ENCODE data around the gene MTCL1. TPM values are rescaled to one million over a fixed set of nuclear protein-coding genes. Genes with fewer than 3 reads are reported as not detected.

MTCL1 gene
- total and polyA plus RNA-seq, 9 of the 15 experiments (the other 6 are each of a cell fraction or from before 2014, with no cell fraction given), result 0.21 to 7.4 (median 3.7) TPM

DNA sequence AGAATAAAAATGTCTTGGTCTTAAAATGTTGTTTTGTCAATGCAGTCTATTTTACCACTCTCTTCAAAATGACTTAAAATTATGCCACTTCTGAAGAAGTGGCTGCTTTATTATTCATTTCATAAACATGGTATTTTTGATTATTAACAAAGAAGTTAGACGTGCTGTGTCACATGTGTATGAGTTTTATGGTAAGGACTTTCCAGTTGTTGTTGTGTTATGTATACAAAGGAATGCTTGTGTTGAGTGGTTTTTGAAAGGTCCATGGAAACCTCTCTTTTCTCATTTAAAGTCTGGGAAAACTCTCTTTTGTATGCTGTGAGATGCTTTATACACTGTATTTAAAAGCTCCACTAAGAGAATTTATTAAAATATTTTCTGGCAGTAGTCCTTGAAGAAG, 116.2 kb downstream of the MTCL1 start (continued):
- no peak for TF ChIP-seq NR2C2 (CRISPR knock-in tag; IDR thresholded peaks at IDR 0.05)
- no peak for TF ChIP-seq NR2C2 (tag; IDR thresholded peaks at IDR 0.05)
- TF ChIP-seq, protein P1, sequence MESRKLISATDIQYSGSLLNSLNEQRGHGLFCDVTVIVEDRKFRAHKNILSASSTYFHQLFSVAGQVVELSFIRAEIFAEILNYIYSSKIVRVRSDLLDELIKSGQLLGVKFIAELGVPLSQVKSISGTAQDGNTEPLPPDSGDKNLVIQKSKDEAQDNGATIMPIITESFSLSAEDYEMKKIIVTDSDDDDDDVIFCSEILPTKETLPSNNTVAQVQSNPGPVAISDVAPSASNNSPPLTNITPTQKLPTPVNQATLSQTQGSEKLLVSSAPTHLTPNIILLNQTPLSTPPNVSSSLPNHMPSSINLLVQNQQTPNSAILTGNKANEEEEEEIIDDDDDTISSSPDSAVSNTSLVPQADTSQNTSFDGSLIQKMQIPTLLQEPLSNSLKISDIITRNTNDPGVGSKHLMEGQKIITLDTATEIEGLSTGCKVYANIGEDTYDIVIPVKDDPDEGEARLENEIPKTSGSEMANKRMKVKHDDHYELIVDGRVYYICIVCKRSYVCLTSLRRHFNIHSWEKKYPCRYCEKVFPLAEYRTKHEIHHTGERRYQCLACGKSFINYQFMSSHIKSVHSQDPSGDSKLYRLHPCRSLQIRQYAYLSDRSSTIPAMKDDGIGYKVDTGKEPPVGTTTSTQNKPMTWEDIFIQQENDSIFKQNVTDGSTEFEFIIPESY (CRISPR knock-in tag; IDR thresholded peaks at IDR 0.05), result no peak
- TF ChIP-seq, protein P2, sequence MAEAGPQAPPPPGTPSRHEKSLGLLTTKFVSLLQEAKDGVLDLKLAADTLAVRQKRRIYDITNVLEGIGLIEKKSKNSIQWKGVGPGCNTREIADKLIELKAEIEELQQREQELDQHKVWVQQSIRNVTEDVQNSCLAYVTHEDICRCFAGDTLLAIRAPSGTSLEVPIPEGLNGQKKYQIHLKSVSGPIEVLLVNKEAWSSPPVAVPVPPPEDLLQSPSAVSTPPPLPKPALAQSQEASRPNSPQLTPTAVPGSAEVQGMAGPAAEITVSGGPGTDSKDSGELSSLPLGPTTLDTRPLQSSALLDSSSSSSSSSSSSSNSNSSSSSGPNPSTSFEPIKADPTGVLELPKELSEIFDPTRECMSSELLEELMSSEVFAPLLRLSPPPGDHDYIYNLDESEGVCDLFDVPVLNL (CRISPR knock-in tag; IDR thresholded peaks at IDR 0.05; ENCODE audit: low read depth), result no peak
- no peak for TF ChIP-seq ZNF764 (CRISPR knock-in tag; IDR thresholded peaks at IDR 0.05; ENCODE audit: low read depth)

DNA sequence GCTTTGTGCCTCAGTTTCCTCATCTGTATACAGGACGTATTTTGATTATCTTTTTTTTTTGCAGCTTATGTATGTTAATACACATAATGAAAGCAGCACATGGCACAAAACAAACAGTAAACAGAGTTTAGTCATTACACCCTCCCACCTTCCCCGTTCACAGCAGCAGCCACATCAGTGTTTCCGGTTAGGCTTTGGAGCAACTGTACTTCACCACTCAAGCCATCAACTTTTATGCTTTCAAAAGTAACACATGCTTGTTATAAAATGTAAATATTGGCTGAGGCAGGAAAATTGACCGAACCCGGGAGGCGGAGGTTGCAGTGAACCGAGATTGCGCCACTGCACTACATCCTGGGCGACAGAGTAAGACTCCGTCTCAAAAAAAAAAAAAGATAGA, 117.3 kb downstream of the MTCL1 start:
- Histone ChIP-seq H3K4me1 (replicated peaks in 1 of 2; ENCODE audit: control insufficient read depth in 2 of 2, insufficient read depth in 2 of 2, low read length in 2 of 2) (peaks cover 0 to 24% of the 10 kb centered on the region in 2 experiments; a peak in 3 of 5 replicates), H3K9me1 (ENCODE audit: control insufficient read depth, insufficient read depth, low read length) (no peaks in the 10 kb centered on the region), H3K36me3 (ENCODE audit: control insufficient read depth, insufficient read depth, low read length) (no peaks in the 10 kb centered on the region), H4K20me1 (replicated peaks; ENCODE audit: control insufficient read depth, insufficient read depth, low read length) (no peaks in the 10 kb centered on the region), H2AFZ (ENCODE audit: low read depth, low read length) (no peak overlapping the region), H3K27me3 (ENCODE audit: control insufficient read depth in 2 of 2, insufficient read depth in 2 of 2, low read length in 2 of 2) (peaks cover 25 to 60% of the 10 kb centered on the region in 2 experiments), H3K79me2 (ENCODE audit: control insufficient read depth, insufficient read depth, low read length) (no peaks in the 10 kb centered on the region), H3K4me2 (ENCODE audit: insufficient read depth, low read length) (no peak overlapping the region), H3K9me3 (replicated peaks; ENCODE audit: control insufficient read depth, insufficient read depth, low read depth, low read length) (no peaks in the 10 kb centered on the region), H3K9ac (ENCODE audit: insufficient read depth in 1 of 2, low read depth in 2 of 2, low read length in 2 of 2) (no peak overlapping the region), H3K27ac (ENCODE audit: extremely low read depth, low read depth, low read length) (no peak overlapping the region), H3K4me3 (no peak overlapping the region)
- no peak for ATAC-seq
- ChIA-PET CTCF (ENCODE audit: low intra/inter-chr PET ratio) (no interaction called here), POLR2A (interaction anchor here (1.4 to 2.0 kb wide), 2 partner anchors 11 to 12 kb away, joined by 4 to 7 read pairs; no protein-coding TSS in a partner anchor)
- no peak for FAIRE-seq
- in situ Hi-C loops (cut with MboI) (no loop called here), intact Hi-C loops (cut with micrococcal nuclease) (no loop called here)
- peak; percentile 27; the same call in 1 of the 2 replicates for TF ChIP-seq CEBPB (tag; IDR thresholded peaks at IDR 0.05)
- TF ChIP-seq IFI16 (CRISPR knock-in tag; IDR thresholded peaks at IDR 0.05), result no peak
- BruUV-seq (replicated peaks), result no TSS peak
- WGBS (ENCODE audit: insufficient coverage, low coverage, missing lambda C conversion rate), result 50% methylated on average over 10 of the region's 10 CpGs
- DNase-seq (ENCODE audit: extremely low read depth in 1 of 4, low spot score in 3 of 4), result no peak

All from K562 (cell line).